OCI-LY3 (cell line): Measurements from ENCODE around the gene KIF15.

Experiments
- CTCF ChIP-seq: fragments of 200-600, 300-600 bp; sonication (generic); IDR thresholded peaks from 2 replicates; pipeline ENCODE4 v1.5.1; 2014; ENCODE audit warnings: antibody characterized with exemption, low read length, low read depth
- EZH2phosphoT487 ChIP-seq: fragments of 200-600 bp; shearing (Covaris generic); IDR thresholded peaks from 2 replicates; pipeline ENCODE4 v1.6.1; 2018; ENCODE audit warnings: antibody characterized with exemption, mixed run types, low read depth

DNA sequence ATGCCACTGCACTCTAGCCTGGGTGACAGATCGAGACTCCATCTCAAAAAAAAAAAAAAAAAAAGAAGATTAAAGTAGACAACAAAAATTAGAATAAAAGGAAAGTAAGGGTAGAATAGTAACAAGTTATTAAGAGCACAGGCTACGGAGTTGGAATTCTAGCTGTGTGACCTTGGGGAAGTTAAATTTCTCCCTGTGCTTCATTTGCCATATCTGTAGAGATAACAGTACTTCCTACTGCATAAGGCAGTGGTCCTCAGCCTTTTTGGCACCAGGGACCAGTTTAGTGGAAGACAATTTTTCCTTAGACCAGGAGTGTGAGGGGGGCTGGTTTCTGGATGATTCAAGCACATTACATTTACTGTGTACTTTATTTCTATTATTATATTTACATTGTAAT, 71.4 kb downstream of the KIF15 start:
- TF ChIP-seq CTCF, result no peak
- TF ChIP-seq EZH2phosphoT487, result no peak
